GM18502 (cell line): Measurements from ENCODE around the gene MEI4.

Source experiments
- ATAC-seq: cut with Tn5 transposase; IDR thresholded peaks from one replicate; pipeline ENCODE4 v1.9.1; 2021; ENCODE audit warnings: mild to moderate bottlenecking; ENCODE audit not compliant: unreplicated experiment, poor library complexity

The MEI4 gene

GRCh38 chr6:77910826-77911225 is 258.0 kb downstream of the MEI4 start:
- no peak for ATAC-seq

- no peak for ATAC-seq
Measured at GRCh38 chr6:77926198-77926751, 273.4 kb downstream of the MEI4 start.

- no peak for ATAC-seq
Measured at GRCh38 chr6:77930382-77930781, 277.5 kb downstream of the MEI4 start.

- no peak for ATAC-seq
Measured at GRCh38 chr6:77930952-77931351, 278.1 kb downstream of the MEI4 start.

GRCh38 chr6:77962070-77962469 is 309.2 kb downstream of the MEI4 start:
- ATAC-seq = no peak

GRCh38 chr6:77965449-77965848 is 312.6 kb downstream of the MEI4 start:
- ATAC-seq = no peak

- no peak for ATAC-seq
Measured at GRCh38 chr6:77972334-77972733, 319.5 kb downstream of the MEI4 start.
